Duodenal mucosa (tissue), 2 donors: ENCODE measurements around the gene WDFY4.
"Not testable (repeated sequence)": the region's sequence is repeated elsewhere in the genome, so short reads cannot be mapped to it uniquely, and the experiment has no call there.

ENCODE experiments used
- H3K27ac ChIP-seq: one replicate; pipeline ENCODE4 v1.7.0; 2013; ENCODE audit warnings: low read depth, low read length
- H3K27me3 ChIP-seq, 2 donors: one replicate each; pipeline ENCODE4 v1.7.0; 2013; ENCODE audit warnings: low read length in 2 of 2, control low read depth in 1 of 2; ENCODE audit not compliant: insufficient read depth in 2 of 2, control insufficient read depth in 1 of 2
- H3K36me3 ChIP-seq, 2 donors: one replicate each; pipeline ENCODE4 v1.7.0; 2013; ENCODE audit warnings: low read length in 2 of 2, control low read depth in 1 of 2; ENCODE audit not compliant: insufficient read depth in 2 of 2, control insufficient read depth in 1 of 2
- H3K4me1 ChIP-seq, 2 donors: one replicate each; pipeline ENCODE4 v1.7.0; 2013; ENCODE audit warnings: low read length in 2 of 2, control low read depth in 1 of 2; ENCODE audit not compliant: insufficient read depth in 2 of 2, control insufficient read depth in 1 of 2
- H3K4me3 ChIP-seq, 2 donors: one replicate each; pipeline ENCODE4 v1.7.0; 2013; ENCODE audit warnings: low read length in 2 of 2, low read depth in 1 of 2
- H3K9ac ChIP-seq, 2 donors: one replicate each; pipeline ENCODE4 v1.7.0; 2013; ENCODE audit warnings: low read length in 2 of 2, low read depth in 1 of 2
- H3K9me3 ChIP-seq, 2 donors: one replicate each; pipeline ENCODE4 v1.7.0; 2013; ENCODE audit warnings: low read length in 2 of 2, control low read depth in 1 of 2; ENCODE audit not compliant: control insufficient read depth in 1 of 2

The WDFY4 gene

DNA sequence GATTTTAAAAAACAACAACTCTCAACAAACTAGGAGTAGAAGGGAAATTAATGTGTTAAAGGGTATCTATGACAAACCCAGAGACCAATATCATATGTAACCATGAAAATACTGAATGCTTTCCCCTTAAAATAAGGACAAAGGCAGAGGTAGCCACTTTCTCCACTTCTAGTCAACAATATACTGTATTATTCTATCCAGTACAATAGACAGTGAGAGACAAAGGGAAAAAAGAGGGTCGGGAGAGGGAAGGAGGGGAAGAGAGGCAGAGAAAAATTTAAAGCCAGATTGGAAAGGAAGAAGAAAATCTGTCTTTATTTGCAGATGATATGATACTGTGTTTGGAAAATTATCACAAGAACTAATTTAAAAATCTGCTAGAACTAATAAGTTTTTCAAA lies 39.1 kb upstream of the WDFY4 start:
- Histone ChIP-seq H3K4me3 (no peak overlapping the region), H3K9ac (no peak overlapping the region), H3K27ac (no peak overlapping the region), H3K27me3 (no peaks in the 10 kb centered on the region), H3K4me1 (no peaks in the 10 kb centered on the region), H3K36me3 (no peaks in the 10 kb centered on the region), H3K9me3 (no peaks in the 10 kb centered on the region)

DNA sequence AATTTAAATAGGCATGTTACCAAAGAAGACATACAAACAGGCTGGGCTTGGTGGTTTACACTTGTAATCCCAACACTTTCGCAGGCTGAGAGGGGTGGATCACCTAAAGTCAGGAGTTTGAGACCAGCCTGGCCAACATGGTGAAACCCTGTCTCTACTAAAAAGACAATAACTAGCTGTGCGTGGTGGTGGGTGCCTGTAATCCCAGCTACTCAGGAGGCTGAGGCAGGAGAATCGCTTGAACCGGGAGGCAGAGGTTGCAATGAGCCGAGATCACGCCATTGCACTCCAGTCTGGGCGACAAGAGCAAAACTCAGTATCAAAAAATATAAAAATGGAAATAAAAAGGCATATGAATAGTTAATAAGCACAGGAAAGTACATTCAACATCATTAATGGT lies 37.6 kb upstream of the WDFY4 start:
- not testable (repeated sequence) for H3K4me3 ChIP-seq, H3K27ac ChIP-seq, H3K9me3 ChIP-seq, H3K27me3 ChIP-seq, H3K4me1 ChIP-seq, H3K36me3 ChIP-seq, H3K9ac ChIP-seq

DNA sequence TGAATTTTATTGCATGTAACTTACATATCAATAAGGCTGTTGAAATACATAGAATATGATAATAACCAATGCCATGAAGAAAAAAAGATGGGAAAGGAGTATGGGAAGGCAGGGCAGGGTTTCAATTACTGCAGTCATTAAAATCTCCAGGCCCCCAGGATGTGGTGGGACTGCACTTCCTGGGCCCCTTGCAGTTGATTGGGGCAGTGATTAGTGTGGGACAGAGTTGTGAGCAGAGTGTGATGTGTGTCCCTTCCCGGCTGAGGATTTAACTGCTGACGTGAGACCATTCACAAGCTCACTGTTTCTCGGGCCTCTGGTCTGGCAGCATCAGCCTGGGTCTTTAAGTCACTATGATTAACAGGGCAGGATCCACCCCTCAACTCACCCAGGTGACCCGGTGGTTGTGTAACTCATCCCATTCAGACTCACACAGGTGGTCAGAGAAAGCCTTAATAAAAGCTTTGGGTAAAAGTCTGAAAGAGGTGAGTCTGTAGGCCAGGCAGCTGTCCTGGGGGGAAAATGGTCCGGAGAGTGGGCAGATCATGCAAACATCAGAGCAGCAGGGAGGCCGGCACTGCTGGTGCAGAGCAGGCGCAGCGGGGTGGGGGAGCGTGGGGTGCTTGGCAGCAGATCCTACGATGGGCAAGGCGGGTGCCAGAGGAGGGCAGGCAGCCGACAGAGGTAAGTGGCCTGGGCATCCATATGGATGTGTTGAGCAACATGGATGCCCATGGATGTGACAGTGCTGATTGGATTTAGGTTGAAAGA lies 36.3 kb upstream of the WDFY4 start:
- H3K4me1 ChIP-seq: no peaks in the 10 kb centered on the region
- H3K9me3 ChIP-seq: no peaks in the 10 kb centered on the region
- H3K36me3 ChIP-seq: no peaks in the 10 kb centered on the region
- H3K9ac ChIP-seq: no peak overlapping the region
- no peak overlapping the region for H3K4me3 ChIP-seq
- H3K27me3 ChIP-seq: no peaks in the 10 kb centered on the region
- H3K27ac ChIP-seq: no peak overlapping the region

DNA sequence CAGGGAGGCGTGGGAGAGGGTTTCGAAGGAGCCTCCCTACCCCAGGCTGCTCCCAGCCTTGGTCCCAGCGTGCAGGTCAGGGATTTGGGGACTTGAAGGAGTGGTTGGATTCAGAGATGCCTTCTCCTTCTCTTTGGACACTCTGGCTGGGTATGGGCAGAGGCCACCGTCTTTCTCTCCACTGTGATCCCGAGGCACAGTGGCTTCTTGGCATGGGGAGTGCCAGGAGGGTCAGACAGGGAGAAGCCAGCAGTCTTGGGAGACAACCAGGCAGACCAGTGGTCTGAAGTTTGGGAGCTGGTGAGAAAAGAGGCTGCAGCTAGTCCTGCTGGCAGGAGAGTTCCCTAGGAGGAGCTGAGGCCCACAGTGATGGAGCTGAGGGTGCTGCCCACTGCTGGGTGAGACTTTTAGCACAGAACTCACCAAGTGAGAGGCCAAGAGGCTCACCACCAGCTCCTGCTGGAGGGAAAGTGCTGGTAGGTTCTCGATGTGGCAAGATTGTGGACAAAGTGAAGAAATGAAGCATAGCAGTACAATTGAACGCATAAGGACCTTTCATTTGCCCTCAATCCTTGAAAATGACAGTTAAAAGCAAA lies 35.2 kb upstream of the WDFY4 start:
- Histone ChIP-seq H3K36me3 (no peaks in the 10 kb centered on the region), H3K9ac (no peak overlapping the region), H3K4me3 (no peak overlapping the region), H3K4me1 (no peaks in the 10 kb centered on the region), H3K9me3 (no peaks in the 10 kb centered on the region), H3K27me3 (no peaks in the 10 kb centered on the region), H3K27ac (no peak overlapping the region)

DNA sequence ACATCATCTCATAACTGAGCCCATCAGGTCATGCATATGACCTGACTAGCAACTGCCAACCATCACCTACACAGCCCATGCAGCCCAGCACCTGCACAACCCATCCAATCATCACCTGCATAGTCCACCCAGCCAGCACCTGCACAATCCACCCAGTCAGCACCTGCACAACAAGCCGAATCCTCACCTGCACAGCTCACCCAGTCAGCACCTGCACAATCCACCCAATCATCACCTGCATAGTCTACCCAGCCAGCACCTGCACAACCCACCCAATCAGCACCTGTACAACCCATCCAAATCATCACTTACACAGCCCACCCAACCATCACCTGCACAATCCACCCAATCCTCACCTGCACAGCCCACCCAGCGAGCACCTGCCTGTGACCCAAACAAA lies 33.4 kb upstream of the WDFY4 start:
- peaks cover 7 to 8% of the 10 kb centered on the region in 2 donors for H3K4me1 ChIP-seq
- H3K4me3 ChIP-seq: no peak overlapping the region
- H3K9ac ChIP-seq: no peak overlapping the region
- no peaks in the 10 kb centered on the region for H3K36me3 ChIP-seq
- peaks cover 0 to 2% of the 10 kb centered on the region in 2 donors for H3K27me3 ChIP-seq
- H3K9me3 ChIP-seq: no peaks in the 10 kb centered on the region
- no peak overlapping the region for H3K27ac ChIP-seq

DNA sequence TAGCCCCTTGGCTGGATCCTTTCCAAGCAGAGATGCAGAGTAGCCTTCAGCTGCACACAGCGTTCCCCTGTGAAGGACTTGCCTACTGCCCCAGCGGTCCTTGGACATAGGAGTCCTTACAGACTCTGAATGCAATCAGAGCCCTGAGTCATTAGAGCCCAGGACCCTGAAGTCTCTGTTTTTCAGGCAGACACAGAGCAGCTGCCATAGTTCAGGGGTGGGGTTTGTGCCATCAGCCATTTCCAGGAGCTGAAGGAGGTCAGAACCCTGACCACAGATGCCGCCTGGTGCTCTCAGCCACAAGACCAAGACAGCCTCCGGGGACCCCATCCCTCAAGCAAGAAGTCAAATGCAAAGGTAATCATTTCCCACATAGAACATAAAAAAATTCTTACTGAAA lies 32.8 kb upstream of the WDFY4 start:
- H3K27me3 ChIP-seq: peaks cover 0 to 5% of the 10 kb centered on the region in 2 donors
- no peaks in the 10 kb centered on the region for H3K36me3 ChIP-seq
- no peak overlapping the region for H3K27ac ChIP-seq
- H3K4me3 ChIP-seq: no peak overlapping the region
- H3K9ac ChIP-seq: no peak overlapping the region
- H3K9me3 ChIP-seq: no peaks in the 10 kb centered on the region
- peaks cover 12 to 14% of the 10 kb centered on the region in 2 donors for H3K4me1 ChIP-seq

DNA sequence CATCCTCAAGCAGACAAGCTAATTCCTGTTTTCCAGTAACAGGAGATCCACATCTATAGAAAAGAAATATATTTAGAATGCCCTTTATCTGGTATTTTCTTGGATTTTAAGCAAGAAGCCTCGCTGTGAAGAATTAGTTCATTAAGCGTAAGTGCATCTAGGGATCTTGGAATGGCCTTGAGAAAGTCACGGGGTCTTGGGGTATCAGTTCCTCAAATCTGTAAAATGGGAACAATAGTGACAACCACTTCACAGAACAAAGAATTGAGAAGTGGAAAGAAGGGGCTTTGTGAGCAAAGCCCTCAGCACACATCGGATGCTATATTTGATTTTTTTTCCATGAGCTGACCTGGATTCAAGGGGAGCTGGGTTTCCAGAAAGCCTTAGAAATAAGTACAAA lies 32.3 kb upstream of the WDFY4 start:
- H3K27me3 ChIP-seq: peaks cover 0 to 11% of the 10 kb centered on the region in 2 donors
- H3K36me3 ChIP-seq: no peaks in the 10 kb centered on the region
- H3K4me1 ChIP-seq: peaks cover 15 to 17% of the 10 kb centered on the region in 2 donors
- H3K27ac ChIP-seq: no peak overlapping the region
- no peak overlapping the region for H3K4me3 ChIP-seq
- H3K9ac ChIP-seq: no peak overlapping the region
- H3K9me3 ChIP-seq: no peaks in the 10 kb centered on the region

DNA sequence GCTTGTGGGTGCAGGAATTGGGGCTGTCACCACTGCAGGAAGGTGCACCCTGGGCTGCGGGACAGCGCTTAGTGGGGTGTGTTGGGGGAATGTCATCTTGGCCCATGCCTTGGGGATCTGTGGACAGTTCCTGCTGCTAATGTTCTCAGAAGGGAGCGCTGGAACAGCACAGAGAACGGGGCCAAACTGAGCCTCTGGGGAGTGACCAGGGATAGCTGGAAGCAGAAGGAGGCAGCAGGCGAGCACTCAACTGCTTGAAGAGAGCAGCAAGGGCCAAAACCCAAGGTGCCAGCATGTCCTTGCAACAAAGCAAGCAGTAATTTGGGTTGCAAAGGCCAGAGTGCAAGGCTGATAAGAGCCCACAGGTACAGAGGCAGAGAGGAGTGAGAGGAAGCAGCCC lies 31.3 kb upstream of the WDFY4 start:
- Histone ChIP-seq H3K4me3 (no peak overlapping the region), H3K4me1 (peaks cover 15 to 17% of the 10 kb centered on the region in 2 donors), H3K27ac (no peak overlapping the region), H3K27me3 (peaks cover 0 to 12% of the 10 kb centered on the region in 2 donors), H3K36me3 (no peaks in the 10 kb centered on the region), H3K9me3 (no peaks in the 10 kb centered on the region), H3K9ac (no peak overlapping the region)

DNA sequence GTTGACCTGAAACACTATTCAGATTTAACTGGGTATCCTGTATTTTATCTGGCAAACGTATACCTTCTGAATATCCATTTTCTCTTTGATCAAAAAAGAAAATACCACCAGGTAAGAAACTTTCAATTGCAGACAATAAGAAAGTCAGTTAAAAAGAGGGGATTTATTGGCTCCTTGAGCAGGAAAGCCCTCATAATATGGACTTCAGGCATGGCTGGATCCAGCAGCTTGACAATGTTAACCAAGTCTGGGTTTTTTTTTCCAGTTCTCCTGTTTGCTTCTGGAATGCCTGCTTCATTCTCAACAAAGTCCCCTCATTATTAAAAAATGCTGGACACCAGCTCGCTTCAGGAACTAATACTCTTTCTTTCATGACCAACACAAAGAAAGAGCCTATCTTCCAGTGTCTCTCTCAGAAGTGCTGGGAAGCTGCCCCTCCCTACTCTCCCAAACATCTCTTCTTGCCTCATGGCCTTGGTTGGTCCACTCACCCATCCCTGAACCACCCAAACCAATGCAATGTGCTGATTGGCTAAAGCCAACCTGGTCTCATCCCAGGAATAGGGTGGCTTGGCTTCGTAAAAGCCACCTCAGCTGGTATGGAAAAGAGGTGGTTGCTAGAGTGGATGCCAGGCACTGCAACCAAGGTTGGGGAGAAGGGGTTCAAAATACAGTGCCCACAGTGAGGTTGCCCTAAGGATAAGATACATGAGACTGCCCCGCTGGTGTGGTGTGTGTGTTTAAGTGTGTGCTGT lies 30.6 kb upstream of the WDFY4 start:
- no peak overlapping the region for H3K9ac ChIP-seq
- peaks cover 15 to 17% of the 10 kb centered on the region in 2 donors for H3K4me1 ChIP-seq
- H3K36me3 ChIP-seq: no peaks in the 10 kb centered on the region
- H3K4me3 ChIP-seq: no peak overlapping the region
- H3K27me3 ChIP-seq: peaks cover 0 to 12% of the 10 kb centered on the region in 2 donors
- no peaks in the 10 kb centered on the region for H3K9me3 ChIP-seq
- no peak overlapping the region for H3K27ac ChIP-seq
